Esophagus mucosa (tissue), 1 donor: ENCODE measurements around the gene CMPK2. TPM values are rescaled to one million over a fixed set of nuclear protein-coding genes. Genes with fewer than 3 reads are reported as not detected.

Experiments used
- ATAC-seq: fragments of 200-7000 bp; cut with Tn5 transposase; one replicate; pipeline ENCODE4 v1.9.1; 2020
- total RNA-seq: library from RNA; stranded (reverse); gene quantifications from one replicate; pipeline ENCODE4 v1.2.4, GENCODE V29; 2023
- donor health status: DM: yes; HTN: yes; CAD: no.

The CMPK2 gene
- total RNA-seq, 1 donor from 2014 or later: 2.6 TPM

DNA sequence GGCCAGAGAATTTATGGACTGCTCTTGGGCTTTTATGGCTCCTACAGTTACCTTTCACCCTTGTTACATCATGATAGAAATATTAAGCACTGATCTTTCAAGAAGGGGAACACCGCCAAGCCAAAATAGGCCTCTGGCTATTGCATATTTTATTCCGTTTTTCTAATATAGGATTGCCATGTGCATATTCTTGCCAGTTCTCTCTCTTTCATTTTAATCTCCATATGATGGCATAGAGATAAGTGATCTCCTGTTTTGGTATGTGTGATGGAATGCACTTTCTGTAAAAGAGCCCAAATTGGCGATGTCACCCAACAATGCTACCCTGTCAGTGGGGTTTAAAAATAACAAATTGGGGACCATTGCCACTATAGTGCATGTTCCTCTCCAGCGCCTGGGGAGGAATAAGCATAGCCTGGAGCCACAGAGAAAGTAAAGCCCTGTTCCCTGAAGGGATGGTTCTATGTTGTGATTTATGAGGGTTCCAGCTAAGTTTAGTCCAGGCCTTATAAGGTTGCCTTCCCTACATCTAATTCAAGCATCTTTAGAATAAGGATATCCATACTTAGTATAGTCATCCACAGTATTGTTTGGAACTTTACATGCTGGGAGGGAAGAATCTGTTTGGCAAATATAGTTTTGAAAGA is 26.9 kb downstream of the CMPK2 start:
- no peak for ATAC-seq

DNA sequence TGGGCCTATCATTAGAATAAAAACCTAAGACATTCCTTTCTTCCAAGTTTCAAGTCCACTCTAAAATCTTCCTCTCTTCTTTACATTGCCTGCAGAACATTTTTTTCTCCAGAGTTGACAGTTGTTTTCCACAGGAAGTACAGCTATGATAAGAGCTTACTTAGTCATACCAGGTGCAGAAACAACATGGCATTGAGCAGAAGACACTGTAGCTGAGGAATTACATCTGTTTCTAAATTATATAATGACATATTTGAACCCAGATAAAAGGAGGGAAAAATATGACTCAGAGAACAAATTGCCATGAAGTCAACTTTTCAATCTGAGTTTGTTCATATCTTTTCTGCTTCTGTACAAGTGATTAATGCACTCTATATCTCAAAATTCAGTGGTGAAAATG is 30.2 kb downstream of the CMPK2 start:
- ATAC-seq: no peak

DNA sequence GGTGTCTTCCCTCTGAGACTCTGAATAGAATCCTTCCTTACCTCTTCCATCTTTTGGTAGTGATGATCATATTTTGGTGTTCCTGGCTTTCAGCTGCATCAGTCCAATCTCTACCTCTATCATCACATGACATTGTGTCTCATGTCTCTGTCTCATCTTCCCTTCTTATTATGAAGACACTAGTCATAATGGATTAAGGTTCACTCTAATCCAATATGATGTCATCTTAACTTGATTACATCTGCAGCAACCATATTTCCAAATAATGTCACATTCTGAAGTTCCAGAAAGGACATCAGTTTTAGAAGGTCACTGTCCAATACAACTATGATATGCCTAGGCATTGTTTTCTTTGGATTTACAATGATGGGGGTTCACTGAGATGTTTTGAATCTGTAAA is 31.5 kb downstream of the CMPK2 start:
- no peak for ATAC-seq

DNA sequence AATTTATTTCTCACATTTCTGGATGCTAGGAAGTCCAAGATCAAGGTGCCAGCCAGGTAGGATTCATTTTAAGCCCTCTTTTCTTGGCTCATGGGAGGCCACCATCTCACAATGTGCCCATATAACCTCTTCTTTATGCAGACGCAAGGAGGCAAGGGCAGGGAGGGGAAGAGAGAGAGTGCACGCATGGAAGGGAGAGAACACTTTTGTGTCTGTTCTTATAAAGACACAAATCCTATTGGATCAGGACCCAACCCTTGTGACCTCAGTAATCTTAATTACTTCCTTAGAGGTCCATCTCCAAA is 32.5 kb downstream of the CMPK2 start:
- ATAC-seq: no peak

DNA sequence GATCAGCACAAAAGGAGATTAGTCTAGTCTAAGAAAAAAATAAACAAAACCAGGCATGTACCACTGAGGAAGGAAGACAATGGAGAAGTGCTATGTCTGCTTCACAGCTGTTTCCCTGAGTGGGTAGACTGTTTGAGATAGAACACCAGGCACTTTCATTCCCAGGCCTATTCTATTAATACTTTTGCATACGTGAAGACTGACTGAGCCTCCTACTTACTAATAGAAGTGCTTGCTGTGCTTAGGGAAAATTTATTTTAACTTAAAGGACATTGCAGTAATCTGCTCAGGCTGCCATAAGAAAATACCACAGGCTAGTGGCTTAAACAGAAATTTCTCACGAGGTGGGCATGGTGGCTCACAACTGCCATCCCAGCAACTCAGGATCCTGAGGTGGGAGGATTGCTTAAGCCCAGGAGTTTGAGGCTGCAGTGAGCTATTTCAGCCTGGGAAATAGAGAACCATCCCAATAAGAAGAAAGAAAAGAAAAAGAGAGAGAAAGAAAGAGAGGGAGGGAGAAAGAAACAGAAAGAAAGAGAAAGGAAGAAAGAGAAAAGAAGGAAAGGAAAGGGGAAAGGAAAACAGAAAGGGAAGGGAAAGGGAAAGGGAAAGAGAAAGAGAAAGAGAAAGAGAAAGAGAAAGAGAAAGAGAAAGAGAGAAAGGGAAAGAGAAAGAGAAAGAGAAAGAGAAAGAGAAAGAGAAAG is 33.0 kb downstream of the CMPK2 start:
- ATAC-seq: no peak

DNA sequence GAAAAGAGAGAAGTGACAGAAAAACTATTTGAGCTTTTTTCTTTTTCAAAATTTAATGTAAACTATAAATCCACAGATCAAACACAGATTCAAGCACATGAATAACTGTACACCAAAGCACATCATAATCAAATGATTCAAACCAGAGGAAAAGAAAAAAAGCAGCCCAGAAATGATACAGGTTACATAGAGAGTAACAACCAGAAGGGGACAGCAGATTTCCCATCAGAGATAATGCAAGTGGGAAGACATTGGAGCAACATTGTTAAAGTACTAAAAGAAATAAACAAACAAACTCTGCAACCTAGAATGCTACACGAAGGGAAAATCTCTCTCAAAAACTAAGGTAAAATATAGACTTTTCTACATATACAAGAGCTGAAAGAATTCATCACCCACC is 34.5 kb downstream of the CMPK2 start:
- ATAC-seq: no peak

DNA sequence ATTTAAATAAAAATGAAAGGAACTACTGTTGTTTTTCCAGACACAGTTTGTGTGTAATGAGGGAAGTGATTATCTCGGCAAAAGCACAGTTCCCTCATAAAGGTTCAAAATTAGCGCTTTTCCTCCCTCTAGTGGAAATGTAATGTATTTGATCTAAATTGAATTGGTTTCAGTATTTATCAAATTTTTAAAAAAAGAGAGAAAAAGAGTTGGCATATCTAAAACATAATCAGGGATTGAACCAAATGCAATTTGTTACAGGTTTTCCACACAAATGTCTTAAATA is 37.5 kb downstream of the CMPK2 start:
- ATAC-seq: no peak

DNA sequence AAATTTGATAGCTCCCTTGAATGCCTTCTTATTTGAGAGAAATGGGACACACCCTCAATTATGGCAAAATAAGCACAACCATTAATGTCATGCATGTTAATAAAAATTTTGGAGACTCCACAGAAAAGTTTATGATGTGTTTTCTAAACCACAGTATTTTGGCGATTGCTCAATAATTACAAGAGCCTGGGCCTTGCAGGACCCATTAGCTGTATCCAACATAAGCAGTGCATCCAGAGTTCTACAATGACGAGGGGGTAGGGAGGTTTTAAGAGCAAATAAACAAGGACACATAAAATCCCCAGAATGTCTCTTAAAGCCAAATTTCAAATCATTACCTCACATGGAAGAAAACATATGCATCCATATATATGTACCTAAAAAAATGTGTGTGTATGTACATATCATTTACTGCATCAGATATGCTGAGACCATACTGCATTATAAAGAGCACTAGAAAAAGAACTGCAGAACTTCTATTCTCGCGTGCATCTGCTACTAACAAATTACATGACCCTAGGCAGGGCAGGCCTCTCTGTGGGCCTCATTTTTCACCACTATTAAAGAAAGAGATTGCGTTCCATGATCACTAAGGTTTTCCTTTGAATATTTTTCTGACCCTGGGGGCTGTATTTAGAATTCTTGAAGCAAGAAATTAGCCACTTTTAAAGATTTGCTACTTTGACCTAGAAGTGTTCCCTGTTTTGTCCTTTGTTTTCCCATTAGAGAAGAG is 38.0 kb downstream of the CMPK2 start:
- ATAC-seq: no peak

DNA sequence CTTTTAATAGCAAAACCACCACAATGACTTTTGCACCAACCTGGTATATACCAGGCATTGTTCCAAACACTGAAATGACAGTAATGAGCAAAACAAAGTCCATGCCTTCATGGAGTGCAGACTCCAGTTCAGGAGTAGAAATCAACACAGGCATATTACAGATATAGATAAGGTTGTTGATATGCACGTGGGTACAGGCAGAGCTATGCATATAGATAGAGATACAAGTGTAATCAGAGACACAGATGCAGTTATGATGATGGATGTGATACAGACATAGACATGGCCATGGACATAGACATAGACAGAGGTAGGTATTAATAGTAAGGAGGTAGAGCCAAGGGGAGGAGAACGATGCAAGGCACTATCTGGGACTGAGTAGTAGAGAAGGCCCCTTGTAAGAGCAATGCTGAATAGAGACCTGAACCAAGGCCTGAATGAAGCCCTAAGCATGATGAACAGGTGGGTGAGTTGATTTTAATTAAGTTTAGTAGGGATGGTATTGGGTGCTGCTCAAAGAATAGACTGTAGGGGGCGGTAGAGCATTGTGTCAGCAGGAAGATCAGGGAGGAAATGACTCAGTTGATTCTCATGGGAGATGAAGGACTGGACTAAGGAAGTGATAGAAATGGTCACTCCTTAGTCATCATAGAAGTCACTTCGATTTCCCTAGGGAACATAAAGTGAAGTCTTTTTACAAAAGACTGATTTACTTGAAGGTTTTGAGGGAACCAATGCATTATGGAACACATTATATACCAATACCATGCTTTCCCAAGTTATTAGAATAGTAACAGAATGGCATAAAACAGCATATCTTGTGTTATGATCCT is 39.4 kb downstream of the CMPK2 start:
- ATAC-seq: peak; percentile 95

DNA sequence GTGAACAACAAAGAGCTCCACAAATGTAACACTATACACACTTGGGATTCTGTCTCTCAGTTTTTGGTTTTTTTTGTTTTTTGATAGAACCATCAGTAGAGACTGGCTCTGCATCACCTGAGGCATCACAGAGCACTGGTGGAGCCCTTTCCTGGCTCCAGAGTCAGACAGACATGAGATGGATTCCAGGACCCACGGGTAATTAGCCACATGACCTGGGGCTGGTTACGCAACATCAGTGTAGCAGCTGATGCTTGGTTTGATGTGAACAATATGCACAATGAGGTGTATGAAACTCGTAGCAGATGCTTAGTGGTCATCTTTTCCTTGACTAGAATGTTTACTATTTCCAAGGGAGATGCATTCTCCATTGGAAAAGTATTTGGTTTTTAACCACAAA is 40.7 kb downstream of the CMPK2 start:
- ATAC-seq: no peak

DNA sequence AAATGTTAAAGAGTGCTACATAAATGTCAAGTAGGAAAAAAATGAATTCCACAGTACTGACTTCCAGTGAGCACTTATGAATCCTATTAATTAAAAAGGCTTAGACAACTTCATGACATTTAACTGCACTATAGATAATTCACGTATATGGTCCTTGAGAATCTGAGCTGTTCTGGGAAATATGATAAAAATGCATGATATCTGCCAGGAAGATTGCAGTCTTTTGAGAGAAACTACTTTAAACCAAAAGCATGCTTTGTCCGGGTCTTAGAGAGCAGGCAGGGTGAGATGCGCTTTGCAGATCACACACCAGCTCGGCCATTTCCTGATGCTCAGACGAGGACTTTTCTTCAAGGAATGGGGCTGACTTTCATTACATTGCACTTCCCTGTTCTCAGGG is 42.6 kb downstream of the CMPK2 start:
- no peak for ATAC-seq

DNA sequence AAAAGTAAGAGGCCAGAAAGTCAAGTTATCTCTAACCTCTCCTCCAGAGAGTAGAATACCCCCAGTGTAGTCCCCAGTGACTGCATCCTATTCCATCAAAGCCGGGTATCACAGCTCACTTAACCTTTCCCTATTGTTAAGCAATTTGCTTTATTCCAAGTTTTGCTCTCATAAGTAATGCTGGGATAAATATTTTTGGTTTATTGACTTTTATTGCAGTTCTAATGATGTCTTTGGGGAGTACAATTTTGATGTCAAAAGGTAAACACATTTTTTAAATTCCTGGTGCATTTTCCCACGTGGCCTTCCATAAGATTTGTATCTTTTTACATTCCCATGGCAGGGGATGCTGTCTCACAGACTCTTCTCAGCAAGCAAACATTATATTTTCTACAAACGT is 43.3 kb downstream of the CMPK2 start:
- ATAC-seq: no peak

DNA sequence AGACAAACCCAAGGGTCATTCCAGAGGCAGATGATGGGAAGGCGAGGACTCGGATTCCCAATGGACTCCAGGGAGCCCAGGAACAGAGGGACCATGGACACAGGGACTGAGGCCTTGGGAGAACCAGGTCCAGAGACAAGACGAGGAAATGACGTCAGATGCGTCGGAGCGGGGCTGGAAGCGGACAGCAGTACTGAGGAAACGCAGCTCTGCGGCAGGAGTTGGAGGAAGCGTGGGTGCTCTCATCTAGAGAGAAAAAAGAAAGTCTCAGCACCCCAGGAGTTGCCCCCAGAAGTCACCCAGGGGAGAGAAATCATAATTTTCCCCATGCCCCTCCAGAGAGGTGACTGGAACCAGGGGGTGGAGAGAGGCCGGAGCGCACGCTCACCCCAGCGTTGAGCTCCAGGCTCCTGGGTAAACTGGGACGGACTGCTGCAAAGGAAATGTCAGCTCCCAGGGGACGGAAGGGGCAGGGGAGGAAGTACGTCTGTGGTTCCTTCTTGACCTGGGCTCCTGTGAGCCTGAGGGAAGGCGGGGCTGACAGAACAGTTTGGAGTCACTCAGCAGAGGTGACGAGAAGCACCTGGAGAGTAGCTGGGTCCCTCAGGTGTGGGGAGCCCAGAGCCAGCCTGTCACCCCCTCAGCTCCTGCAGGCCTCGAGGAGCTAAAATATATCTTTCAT is 44.7 kb downstream of the CMPK2 start:
- ATAC-seq: no peak

DNA sequence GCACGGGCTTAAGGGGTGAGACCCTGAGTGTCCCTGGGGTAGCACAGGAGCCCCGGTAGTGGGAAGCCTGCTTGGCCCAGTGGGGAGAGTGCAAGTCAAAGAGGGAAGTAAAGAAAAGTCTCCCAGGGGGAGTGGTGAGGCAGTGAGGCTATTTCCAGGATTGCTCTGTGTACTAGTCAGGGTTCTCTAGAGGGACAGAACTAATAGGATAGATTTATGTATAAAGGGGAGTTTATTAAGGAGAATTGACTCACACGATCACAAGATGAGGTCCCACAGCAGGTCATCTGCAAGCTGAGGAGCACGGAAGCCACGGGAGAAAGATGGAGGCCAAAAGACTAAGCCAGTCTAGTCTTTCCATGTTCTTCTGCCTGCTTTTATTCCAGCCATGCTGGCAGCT is 45.5 kb downstream of the CMPK2 start:
- ATAC-seq: no peak

DNA sequence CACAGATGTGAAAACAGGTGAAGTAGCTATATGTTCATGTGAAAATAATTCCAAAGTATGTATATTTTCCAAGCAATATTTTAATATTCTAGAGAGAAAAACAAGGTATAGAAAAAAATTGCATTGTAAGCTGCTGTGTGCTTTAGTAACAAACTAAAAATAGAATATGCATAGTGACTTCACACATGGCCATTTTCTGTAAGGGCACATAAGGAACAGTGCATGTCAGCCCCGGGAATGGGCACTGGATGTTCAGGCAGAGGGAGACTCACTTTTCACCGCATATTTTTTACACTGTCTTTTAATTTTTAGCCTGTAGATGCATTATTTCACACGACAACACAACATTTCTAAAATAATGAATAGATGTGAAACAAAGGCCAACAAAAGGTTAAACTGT is 46.0 kb downstream of the CMPK2 start:
- ATAC-seq: no peak

DNA sequence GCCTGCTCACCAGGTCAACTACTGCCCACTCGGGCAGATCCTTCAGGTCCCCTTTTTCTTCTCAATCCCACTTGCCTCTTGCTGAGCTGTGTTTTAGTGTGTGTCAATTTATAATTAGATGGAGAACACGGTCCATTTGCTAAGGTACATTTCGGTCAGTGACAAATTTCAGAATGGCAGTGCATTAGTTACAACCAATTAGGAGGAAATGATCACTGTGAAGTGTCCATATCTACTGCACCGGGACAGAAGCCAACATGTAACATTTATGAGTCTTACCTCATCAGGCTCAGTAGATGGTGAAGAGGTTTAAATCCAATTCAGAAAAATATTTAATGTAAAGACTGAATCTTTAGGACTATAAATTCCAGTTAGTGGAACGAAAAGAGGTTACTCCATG is 47.7 kb downstream of the CMPK2 start:
- no peak for ATAC-seq

DNA sequence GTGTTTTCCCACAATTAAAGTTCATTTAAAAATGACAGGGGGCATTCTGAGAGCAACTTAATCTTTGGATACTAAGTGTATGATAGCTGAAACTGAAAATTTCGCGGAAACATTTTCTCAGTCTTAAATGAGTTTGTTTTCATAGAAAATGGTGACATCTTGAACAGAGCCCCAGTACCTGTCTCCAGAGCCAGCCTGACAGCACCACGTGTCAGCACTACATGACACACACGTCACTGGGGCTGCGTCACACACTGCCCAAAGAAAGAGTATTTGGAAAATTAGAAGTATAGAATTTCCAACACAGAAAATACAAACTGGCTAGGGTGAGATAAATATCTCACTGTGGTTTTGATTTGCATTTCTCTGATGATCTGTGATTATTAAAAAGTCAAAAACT is 50.8 kb downstream of the CMPK2 start:
- no peak for ATAC-seq

DNA sequence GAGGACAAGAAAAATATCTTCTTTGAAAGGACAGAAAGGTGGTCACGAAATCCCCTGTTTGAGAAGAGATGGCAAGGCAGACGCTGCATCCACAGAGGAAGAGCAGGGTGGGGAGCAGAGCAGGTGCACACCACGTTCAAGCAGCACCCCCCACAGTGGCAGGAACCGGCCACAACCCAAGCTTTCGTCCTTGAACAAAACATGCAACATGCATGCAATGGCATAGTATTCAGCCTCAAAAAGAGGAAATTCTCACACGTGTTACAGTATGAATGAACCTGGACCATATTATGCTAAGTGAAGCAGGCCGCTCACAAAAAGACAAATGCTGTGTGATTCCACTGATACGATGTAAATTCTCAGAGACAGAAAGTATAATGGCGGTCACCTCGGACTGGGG is 51.4 kb downstream of the CMPK2 start:
- no peak for ATAC-seq

DNA sequence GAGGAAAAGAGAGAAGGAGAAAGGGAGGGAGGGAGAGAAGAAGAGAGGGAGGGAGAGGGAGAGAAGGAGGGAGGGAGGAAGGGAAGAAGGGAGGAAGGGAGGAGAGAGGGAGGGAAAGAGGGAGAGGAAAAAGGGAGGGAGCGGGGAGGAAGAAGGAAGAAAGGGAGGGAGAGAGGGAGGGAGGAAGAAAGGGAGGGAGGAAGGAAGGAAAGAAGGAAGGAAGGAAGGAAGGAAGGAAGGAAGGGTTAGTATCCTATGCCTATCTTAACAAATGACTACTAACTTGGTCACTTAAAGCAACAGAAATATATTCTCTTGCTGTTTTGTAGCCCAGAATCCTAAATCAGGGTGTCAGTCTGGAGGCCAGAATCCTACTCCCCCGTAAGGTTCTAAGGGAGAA is 52.1 kb downstream of the CMPK2 start:
- no peak for ATAC-seq

DNA sequence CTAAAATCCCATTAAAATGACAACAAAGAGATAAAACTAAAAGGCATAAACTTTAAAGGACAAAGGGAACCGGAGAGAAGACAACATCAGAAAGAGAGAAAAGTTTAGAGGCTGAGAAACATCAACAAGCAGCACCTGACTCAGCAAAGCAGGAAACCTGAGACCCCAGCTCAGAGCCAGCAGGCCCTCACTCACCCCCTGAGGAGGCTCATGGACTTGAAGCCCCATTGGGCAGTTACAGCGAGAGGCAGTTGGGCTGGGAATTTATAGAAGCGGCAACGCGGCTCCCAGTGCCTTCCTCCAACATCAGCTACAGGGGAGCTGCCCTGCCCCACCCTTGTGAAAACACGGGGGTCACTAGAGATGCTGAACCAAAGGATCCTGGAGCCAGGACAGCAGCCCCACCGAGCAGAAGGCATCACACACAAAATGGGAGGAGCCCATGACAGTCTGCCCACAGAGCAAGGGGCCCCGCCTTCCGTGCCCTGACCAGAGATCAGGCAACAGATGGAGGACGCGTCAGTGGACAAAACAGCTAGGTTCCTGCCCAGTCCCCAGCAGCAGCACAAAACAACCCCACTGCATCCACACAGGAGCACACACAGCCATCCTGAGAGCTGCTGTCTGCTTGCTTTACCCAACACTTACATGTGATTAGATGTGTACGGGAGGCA is 52.7 kb downstream of the CMPK2 start:
- no peak for ATAC-seq

DNA sequence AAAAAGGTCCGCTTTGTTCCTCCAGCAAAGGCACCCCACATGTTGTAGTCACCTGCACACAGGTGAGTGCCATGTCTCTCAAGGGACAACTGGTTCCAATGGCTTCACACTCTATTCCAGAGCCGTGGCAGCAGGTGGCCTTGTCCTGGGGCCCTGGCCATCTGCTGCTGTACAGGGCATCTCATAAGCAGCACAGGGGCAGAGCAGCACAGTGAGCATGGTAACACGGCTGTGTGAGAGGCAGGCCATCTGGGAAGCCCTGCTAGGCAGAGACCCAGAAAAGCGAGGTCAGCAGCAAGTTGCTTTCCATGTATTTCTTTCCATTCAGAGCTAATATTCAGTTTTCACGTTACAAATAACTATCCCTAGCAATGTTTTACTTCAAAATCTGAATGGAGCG is 54.7 kb downstream of the CMPK2 start:
- no peak for ATAC-seq

DNA sequence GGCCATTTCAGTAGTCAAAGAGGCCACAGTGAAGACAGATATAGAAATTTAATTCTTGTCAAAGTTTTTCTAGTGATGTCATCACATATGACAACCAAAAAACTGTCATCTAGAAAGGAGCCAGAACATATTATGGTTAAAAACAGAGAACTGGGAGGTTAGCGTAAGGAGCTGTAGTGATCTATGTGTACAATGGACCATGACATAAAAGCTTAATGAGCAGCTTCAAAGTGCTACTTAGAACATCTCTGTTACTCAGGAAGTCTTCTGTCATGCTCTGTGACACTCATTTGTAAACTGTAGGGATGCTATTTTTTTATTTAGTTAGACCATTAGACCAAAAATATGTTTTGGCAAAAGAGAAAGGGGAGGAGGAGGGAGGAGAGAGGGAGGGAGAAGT is 57.3 kb downstream of the CMPK2 start:
- no peak for ATAC-seq
